SU-DHL-6 (cell line): ENCODE data around the gene GSTT4.

Experiments used
- EZH2phosphoT487 ChIP-seq: fragments of 200-600 bp; sonication (generic), shearing (Covaris generic); conservative IDR thresholded peaks from 2 replicates; pipeline ENCODE4 v1.6.1; 2018; ENCODE audit warnings: mild to moderate bottlenecking, antibody characterized with exemption, low read length, moderate library complexity, mixed read lengths
- TF ChIP-seq, protein P1 (sequence below): fragments of 200-600 bp; sonication (generic); IDR thresholded peaks from one replicate; pipeline ENCODE4 v1.5.1; 2017; ENCODE audit warnings: antibody characterized with exemption, mild to moderate bottlenecking, low read length, moderate library complexity; ENCODE audit not compliant: insufficient read depth, poor library complexity, severe bottlenecking

DNA sequence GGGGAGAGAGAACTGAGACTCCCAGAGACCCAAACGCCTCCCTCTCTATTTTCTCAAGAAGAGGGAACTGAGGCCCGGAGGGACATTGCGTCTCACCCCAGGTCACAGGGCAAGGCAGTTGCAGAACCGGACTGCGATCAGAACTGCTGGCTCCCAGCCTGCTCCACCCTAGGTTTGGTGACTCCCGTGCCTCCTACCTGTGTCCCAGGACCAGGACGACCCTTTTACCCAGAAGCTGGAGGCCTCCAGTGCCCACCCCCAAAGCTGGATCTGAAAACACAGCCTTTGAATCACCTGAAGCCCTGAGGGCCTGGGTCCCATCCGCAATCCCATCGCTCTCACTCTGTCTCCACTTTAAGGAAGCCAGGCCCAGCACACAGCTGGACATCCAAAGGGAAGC is 1.4 kb downstream of the GSTT4 start:
- TF ChIP-seq, protein P1, sequence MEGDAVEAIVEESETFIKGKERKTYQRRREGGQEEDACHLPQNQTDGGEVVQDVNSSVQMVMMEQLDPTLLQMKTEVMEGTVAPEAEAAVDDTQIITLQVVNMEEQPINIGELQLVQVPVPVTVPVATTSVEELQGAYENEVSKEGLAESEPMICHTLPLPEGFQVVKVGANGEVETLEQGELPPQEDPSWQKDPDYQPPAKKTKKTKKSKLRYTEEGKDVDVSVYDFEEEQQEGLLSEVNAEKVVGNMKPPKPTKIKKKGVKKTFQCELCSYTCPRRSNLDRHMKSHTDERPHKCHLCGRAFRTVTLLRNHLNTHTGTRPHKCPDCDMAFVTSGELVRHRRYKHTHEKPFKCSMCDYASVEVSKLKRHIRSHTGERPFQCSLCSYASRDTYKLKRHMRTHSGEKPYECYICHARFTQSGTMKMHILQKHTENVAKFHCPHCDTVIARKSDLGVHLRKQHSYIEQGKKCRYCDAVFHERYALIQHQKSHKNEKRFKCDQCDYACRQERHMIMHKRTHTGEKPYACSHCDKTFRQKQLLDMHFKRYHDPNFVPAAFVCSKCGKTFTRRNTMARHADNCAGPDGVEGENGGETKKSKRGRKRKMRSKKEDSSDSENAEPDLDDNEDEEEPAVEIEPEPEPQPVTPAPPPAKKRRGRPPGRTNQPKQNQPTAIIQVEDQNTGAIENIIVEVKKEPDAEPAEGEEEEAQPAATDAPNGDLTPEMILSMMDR = no peak
- TF ChIP-seq EZH2phosphoT487 = no peak
